H1 (cell line): ENCODE data around the gene LSM5.

Experiments used
- BACH1 ChIP-seq: IDR thresholded peaks from 2 replicates; pipeline ENCODE4 v1.6.1; 2012; ENCODE audit warnings: low read length, improper control_type of control experiment
- BRCA1 ChIP-seq: IDR thresholded peaks from 2 replicates; pipeline ENCODE4 v1.6.1; 2012; ENCODE audit warnings: low read depth, low read length, improper control_type of control experiment
- CEBPB ChIP-seq: IDR thresholded peaks from 2 replicates; pipeline ENCODE4 v1.6.1; 2012; ENCODE audit warnings: low read depth, low read length
- CHD2 ChIP-seq: IDR thresholded peaks from 2 replicates; pipeline ENCODE4 v1.6.1; 2012; ENCODE audit warnings: low read length, improper control_type of control experiment
- CREB1 ChIP-seq: IDR thresholded peaks from 2 replicates; pipeline ENCODE4 v1.6.1; 2012; ENCODE audit warnings: inconsistent platforms
- HDAC2 ChIP-seq, 2 experiments: fragments of 300-600 bp in 1 of 2; sonication (generic) in 1 of 2; IDR thresholded peaks; 2 replicates each; pipeline ENCODE4 v1.6.1; 2011 to 2012; ENCODE audit warnings: low read depth in 2 of 2, low read length in 2 of 2, mild to moderate bottlenecking in 2 of 2, moderate library complexity in 2 of 2, borderline replicate concordance in 1 of 2, inconsistent platforms in 1 of 2
- POLR2AphosphoS5 ChIP-seq: IDR thresholded peaks from 2 replicates; pipeline ENCODE4 v1.6.1; 2011; ENCODE audit warnings: low read depth, low read length
- TF ChIP-seq, protein P1 (sequence below), 3 experiments: IDR thresholded peaks; 1 replicate in 2 of 3; 2 replicates in 1 of 3; pipeline versions ENCODE4 v1.5.1 to v1.6.1; 2011; ENCODE audit warnings: low read length in 3 of 3, mild to moderate bottlenecking in 3 of 3, inconsistent platforms in 2 of 3, low read depth in 1 of 3, moderate library complexity in 1 of 3; ENCODE audit not compliant: insufficient read depth in 1 of 3; ENCODE audit errors: control extremely low read depth in 1 of 3

DNA sequence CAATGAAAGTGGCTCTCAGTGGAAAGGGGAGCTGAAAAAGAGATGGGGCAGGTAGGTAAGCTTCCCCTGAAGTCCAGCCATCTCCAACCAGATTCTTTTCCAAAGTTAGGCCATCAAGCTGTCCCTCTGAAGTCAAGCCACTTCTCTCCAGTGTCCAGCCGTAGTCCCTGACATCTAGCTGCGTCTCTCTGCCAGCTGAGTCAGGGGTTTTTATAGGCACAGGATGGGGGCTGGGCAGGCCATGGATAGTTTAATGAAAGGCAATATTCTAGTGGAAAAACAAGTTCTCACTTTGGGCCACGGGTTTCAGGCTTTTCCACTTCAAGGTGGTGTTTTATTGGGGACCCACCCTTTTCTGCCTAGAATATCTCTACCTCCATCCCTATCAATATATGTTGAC lies 41.9 kb upstream of the LSM5 start:
- no peak for TF ChIP-seq CREB1
- TF ChIP-seq, protein P1, sequence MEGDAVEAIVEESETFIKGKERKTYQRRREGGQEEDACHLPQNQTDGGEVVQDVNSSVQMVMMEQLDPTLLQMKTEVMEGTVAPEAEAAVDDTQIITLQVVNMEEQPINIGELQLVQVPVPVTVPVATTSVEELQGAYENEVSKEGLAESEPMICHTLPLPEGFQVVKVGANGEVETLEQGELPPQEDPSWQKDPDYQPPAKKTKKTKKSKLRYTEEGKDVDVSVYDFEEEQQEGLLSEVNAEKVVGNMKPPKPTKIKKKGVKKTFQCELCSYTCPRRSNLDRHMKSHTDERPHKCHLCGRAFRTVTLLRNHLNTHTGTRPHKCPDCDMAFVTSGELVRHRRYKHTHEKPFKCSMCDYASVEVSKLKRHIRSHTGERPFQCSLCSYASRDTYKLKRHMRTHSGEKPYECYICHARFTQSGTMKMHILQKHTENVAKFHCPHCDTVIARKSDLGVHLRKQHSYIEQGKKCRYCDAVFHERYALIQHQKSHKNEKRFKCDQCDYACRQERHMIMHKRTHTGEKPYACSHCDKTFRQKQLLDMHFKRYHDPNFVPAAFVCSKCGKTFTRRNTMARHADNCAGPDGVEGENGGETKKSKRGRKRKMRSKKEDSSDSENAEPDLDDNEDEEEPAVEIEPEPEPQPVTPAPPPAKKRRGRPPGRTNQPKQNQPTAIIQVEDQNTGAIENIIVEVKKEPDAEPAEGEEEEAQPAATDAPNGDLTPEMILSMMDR (IDR thresholded peaks at IDR 0.05; ENCODE audit: control extremely low read depth in 1 of 3, insufficient read depth in 1 of 3, low read depth in 1 of 3, low read length in 3 of 3) = no peak
- no peak for TF ChIP-seq BACH1
- TF ChIP-seq HDAC2 (IDR thresholded peaks at IDR 0.05; ENCODE audit: borderline replicate concordance in 1 of 2, low read depth in 2 of 2, low read length in 2 of 2) = no peak
- TF ChIP-seq CHD2 = no peak
- no peak for TF ChIP-seq CEBPB
- TF ChIP-seq BRCA1 = no peak
- no peak for TF ChIP-seq POLR2AphosphoS5
